ENCODE results near the gene PLEKHO2. TPM values are rescaled to one million over a fixed set of nuclear protein-coding genes. Genes with fewer than 3 reads are reported as not detected.

Gene PLEKHO2
- total and polyA plus RNA-seq, 2 of the 8 experiments (the other 6 are each of a cell fraction or from before 2014, with no cell fraction given) = 16.9 to 20.1 TPM

- no peak overlapping the region for H2AFZ ChIP-seq (ENCODE audit: low read length)
- H3K4me2 ChIP-seq (ENCODE audit: insufficient read depth in 1 of 2, low read depth in 2 of 2, low read length in 2 of 2) = no peak overlapping the region
- ChIA-PET CTCF (ENCODE audit: partially characterized antibody) (no interaction called here), POLR2A (ENCODE audit: partially characterized antibody) (interaction anchor here (1.3 to 1.4 kb wide), 2 partner anchors 10 to 11 kb away, joined by 3 to 4 read pairs; no protein-coding TSS in a partner anchor)
- H3K56ac ChIP-seq (replicated peaks; ENCODE audit: insufficient read length, low read depth, low read length) = no peak overlapping the region
- H4K5ac ChIP-seq (ENCODE audit: insufficient read length, low read depth, low read length) = no peak overlapping the region
- H3K27ac ChIP-seq (ENCODE audit: low read depth, low read length) = no peak overlapping the region
- TF ChIP-seq SUZ12 (IDR thresholded peaks at IDR 0.05; ENCODE audit: low read length) = no peak
- no peak for TF ChIP-seq SIN3A (conservative IDR thresholded peaks at IDR 0.05 in 1 of 2, IDR thresholded peaks at IDR 0.05 in 1 of 2; ENCODE audit: low read depth in 1 of 2, low read length in 2 of 2)
- no peak for TF ChIP-seq CBX8 (IDR thresholded peaks at IDR 0.05; ENCODE audit: borderline replicate concordance, low read depth, low read length)
- no peak for TF ChIP-seq TBP (IDR thresholded peaks at IDR 0.05; ENCODE audit: low read depth, low read length)
- no peak for TF ChIP-seq CTBP2 (IDR thresholded peaks at IDR 0.05; ENCODE audit: borderline replicate concordance, insufficient read depth, insufficient read length, low read length)
- no peak for TF ChIP-seq JUND (IDR thresholded peaks at IDR 0.05; ENCODE audit: low read length)
- no peak overlapping the region for H3K4me3 ChIP-seq (ENCODE audit: extremely low read depth in 1 of 4, insufficient read depth in 2 of 4, low read depth in 3 of 4, low read length in 4 of 4)
- H3K23me2 ChIP-seq (ENCODE audit: low read depth, low read length) = no peaks in the 10 kb centered on the region
- H2AK5ac ChIP-seq (ENCODE audit: low read depth, low read length) = no peak overlapping the region
- H4K20me1 ChIP-seq (replicated peaks in 1 of 2; ENCODE audit: control insufficient read depth in 1 of 2, insufficient read depth in 2 of 2, low read length in 2 of 2) = peaks cover 0 to 2% of the 10 kb centered on the region in 2 experiments
- peaks cover 9 to 17% (median 13%) of the 10 kb centered on the region in 4 experiments for H3K4me1 ChIP-seq (replicated peaks in 1 of 4; ENCODE audit: control insufficient read depth in 3 of 4, insufficient read depth in 4 of 4, low read length in 3 of 4)
- no peak overlapping the region for H2BK5ac ChIP-seq (ENCODE audit: low read depth, low read length)
- no peak overlapping the region for H4K91ac ChIP-seq (replicated peaks; ENCODE audit: insufficient read length, low read length)
- no peak for FAIRE-seq
- no peaks in the 10 kb centered on the region for H3K79me2 ChIP-seq (ENCODE audit: control insufficient read depth in 1 of 2, insufficient read depth in 2 of 2, low read length in 2 of 2)
- H3K23ac ChIP-seq (ENCODE audit: insufficient read length) = no peak overlapping the region
- no peaks in the 10 kb centered on the region for H3K9me3 ChIP-seq (ENCODE audit: insufficient read depth in 2 of 2, low read depth in 1 of 2, low read length in 1 of 2)
- H3K9ac ChIP-seq (replicated peaks in 1 of 4; ENCODE audit: extremely low read depth in 1 of 4, low read depth in 3 of 4, low read length in 3 of 4) = no peak overlapping the region
- no peaks in the 10 kb centered on the region for H3K27me3 ChIP-seq (replicated peaks in 1 of 4; ENCODE audit: control insufficient read depth in 3 of 4, extremely low read depth in 1 of 4, insufficient read depth in 3 of 4, low read length in 3 of 4)
- H3K18ac ChIP-seq (ENCODE audit: extremely low read depth, low read length) = no peak overlapping the region
- no peak for DNase-seq (ENCODE audit: low read depth in 1 of 2, low spot score in 2 of 2)
- H2BK120ac ChIP-seq (replicated peaks; ENCODE audit: low read depth, low read length) = no peak overlapping the region
- no peak overlapping the region for H2BK20ac ChIP-seq (ENCODE audit: low read length)
- H3K14ac ChIP-seq (ENCODE audit: insufficient read length) = no peak overlapping the region
- H2BK12ac ChIP-seq (ENCODE audit: low read depth, low read length) = no peak overlapping the region
- no peak overlapping the region for H4K8ac ChIP-seq (ENCODE audit: extremely low read depth, insufficient read depth, low read length)
- peaks cover 3 to 6% (median 5%) of the 10 kb centered on the region in 4 experiments; a peak in 4 of 8 replicates for H3K36me3 ChIP-seq (ENCODE audit: control insufficient read depth in 2 of 4, insufficient read depth in 4 of 4, low read length in 3 of 4)
- H2BK15ac ChIP-seq (ENCODE audit: low read length) = no peak overlapping the region
- H3K4ac ChIP-seq (replicated peaks; ENCODE audit: insufficient read length, low read depth, low read length) = no peak overlapping the region
- no peaks in the 10 kb centered on the region for H3K79me1 ChIP-seq (ENCODE audit: low read depth, low read length)
Measured at GRCh38 chr15:64869501-64869900, 27.8 kb downstream of the PLEKHO2 start.

Data from H1 (cell line).